IMR-90 (cell line): ENCODE results near the gene PRKCA. TPM values are rescaled to one million over a fixed set of nuclear protein-coding genes. Genes with fewer than 3 reads are reported as not detected.

Source experiments
- ATAC-seq: fragments of 200-7000 bp; cut with Tn5 transposase; 2 replicates; pipeline ENCODE4 v1.9.1; 2020; ENCODE audit warnings: low read depth, mild to moderate bottlenecking, moderate library complexity
- BruUV-seq: library from RNA; stranded (reverse); fragments of 400-500 nt; replicated peaks from 2 replicates; lab custom pipeline; 2021; lab: Mats Ljungman, UMichigan
- CTCF ChIA-PET: fragments of 300-600 bp; formaldehyde crosslinking; extraction: SDS; loops from one replicate; lab custom pipeline; 2021; ENCODE audit warnings: antibody characterized with exemption; lab: Yijun Ruan, JAX
- POLR2A ChIA-PET: fragments of 300-600 bp; sonication (Branson Sonifier 250); formaldehyde crosslinking; loops from one replicate; lab custom pipeline; 2022; ENCODE audit warnings: antibody characterized with exemption; ENCODE audit not compliant: unreplicated experiment; lab: Charles Lee
- DNase-seq: peaks from one replicate; pipeline ENCODE4 v3.0.0; 2013
- H2AFZ ChIP-seq: replicated peaks from 2 replicates; pipeline ENCODE3; 2013; ENCODE audit warnings: low read length, mild to moderate bottlenecking; ENCODE audit not compliant: poor library complexity
- H2AK5ac ChIP-seq: 2 replicates; pipeline ENCODE4 v1.6.1; 2013; ENCODE audit warnings: low read depth, low read length, inconsistent platforms
- H2AK9ac ChIP-seq: replicated peaks from 2 replicates; pipeline ENCODE3; 2013; ENCODE audit warnings: mild to moderate bottlenecking, low read depth, low read length, moderate library complexity; ENCODE audit not compliant: poor library complexity
- H2BK120ac ChIP-seq: 2 replicates; pipeline ENCODE4 v1.6.1; 2013; ENCODE audit warnings: low read depth, low read length, inconsistent platforms
- H2BK15ac ChIP-seq: 3 replicates; pipeline ENCODE4 v1.6.1; 2013; ENCODE audit warnings: low read depth, low read length, inconsistent platforms
- H2BK20ac ChIP-seq: 2 replicates; pipeline ENCODE4 v1.6.1; 2013; ENCODE audit warnings: low read depth, mild to moderate bottlenecking, inconsistent platforms, low read length, moderate library complexity
- H2BK5ac ChIP-seq: 2 replicates; pipeline ENCODE4 v1.6.1; 2013; ENCODE audit warnings: mild to moderate bottlenecking, low read depth, low read length, inconsistent platforms; ENCODE audit not compliant: poor library complexity, severe bottlenecking
- H3K14ac ChIP-seq: replicated peaks from 2 replicates; pipeline ENCODE4 v1.6.1; 2013; ENCODE audit warnings: low read depth, low read length, inconsistent platforms
- H3K18ac ChIP-seq: 2 replicates; pipeline ENCODE4 v1.6.1; 2013; ENCODE audit warnings: low read depth, low read length, control low read depth
- H3K23ac ChIP-seq: 2 replicates; pipeline ENCODE4 v1.6.1; 2013; ENCODE audit warnings: low read depth, low read length, inconsistent platforms
- H3K27ac ChIP-seq: 2 replicates; pipeline ENCODE4 v1.5.1; 2013; ENCODE audit warnings: mild to moderate bottlenecking, control low read depth, low read length; ENCODE audit not compliant: insufficient read depth
- H3K27me3 ChIP-seq: 2 replicates; pipeline ENCODE4 v1.6.1; 2013; ENCODE audit warnings: low read length; ENCODE audit not compliant: control insufficient read depth, insufficient read depth
- H3K36me3 ChIP-seq: 2 replicates; pipeline ENCODE4 v1.6.1; 2013; ENCODE audit warnings: low read length, mixed read lengths; ENCODE audit not compliant: control insufficient read depth, insufficient read depth
- H3K4ac ChIP-seq: 2 replicates; pipeline ENCODE4 v1.6.1; 2013; ENCODE audit warnings: low read depth, low read length, inconsistent platforms
- H3K4me1 ChIP-seq: 2 replicates; pipeline ENCODE4 v1.6.1; 2013; ENCODE audit warnings: low read length, mixed read lengths; ENCODE audit not compliant: control insufficient read depth, insufficient read depth
- H3K4me2 ChIP-seq: 2 replicates; pipeline ENCODE4 v1.6.1; 2013; ENCODE audit warnings: low read depth, mild to moderate bottlenecking, control low read depth, low read length, moderate library complexity
- H3K4me3 ChIP-seq: 2 replicates; pipeline ENCODE4 v1.5.1; 2013; ENCODE audit warnings: low read depth, mild to moderate bottlenecking, control low read depth, low read length, moderate library complexity; ENCODE audit not compliant: insufficient read depth
- H3K56ac ChIP-seq: 2 replicates; pipeline ENCODE4 v1.6.1; 2013; ENCODE audit warnings: low read length, inconsistent platforms; ENCODE audit not compliant: insufficient read depth; ENCODE audit errors: extremely low read depth
- H3K79me1 ChIP-seq, 2 experiments: 2 replicates each; pipeline ENCODE4 v1.6.1; 2013; ENCODE audit warnings: low read length in 2 of 2, inconsistent platforms in 1 of 2, low read depth in 1 of 2
- H3K9ac ChIP-seq: 2 replicates; pipeline ENCODE4 v1.6.1; 2013; ENCODE audit warnings: low read depth, low read length, control low read depth
- H3K9me1 ChIP-seq: 2 replicates; pipeline ENCODE4 v1.6.1; 2013; ENCODE audit warnings: low read length, inconsistent platforms; ENCODE audit not compliant: insufficient read depth
- H3K9me3 ChIP-seq: 2 replicates; pipeline ENCODE4 v1.6.1; 2013; ENCODE audit warnings: low read length; ENCODE audit not compliant: control insufficient read depth, insufficient read depth
- H4K20me1 ChIP-seq: 2 replicates; pipeline ENCODE4 v1.6.1; 2013; ENCODE audit warnings: low read length, inconsistent platforms; ENCODE audit not compliant: insufficient read depth
- H4K5ac ChIP-seq: 2 replicates; pipeline ENCODE4 v1.6.1; 2013; ENCODE audit warnings: mild to moderate bottlenecking, low read depth, low read length, control low read depth
- H4K8ac ChIP-seq, 2 experiments: 2 replicates each; pipeline ENCODE4 v1.6.1; 2013; ENCODE audit warnings: low read depth in 2 of 2, low read length in 2 of 2, control low read depth in 1 of 2, inconsistent platforms in 1 of 2
- H4K91ac ChIP-seq: 2 replicates; pipeline ENCODE4 v1.6.1; 2013; ENCODE audit warnings: low read depth, low read length, inconsistent platforms; ENCODE audit not compliant: insufficient read depth
- BHLHE40 ChIP-seq: fragments of 150-350 bp; IDR thresholded peaks from 2 replicates; pipeline ENCODE4 v1.6.1; 2016; ENCODE audit warnings: mild to moderate bottlenecking, low read depth, low read length
- NFE2L2 ChIP-seq: fragments of 150-350 bp; IDR thresholded peaks from 2 replicates; pipeline ENCODE4 v1.6.1; 2016; ENCODE audit warnings: low read depth, mild to moderate bottlenecking, low read length
- POLR2A ChIP-seq: IDR thresholded peaks from 2 replicates; pipeline ENCODE4 v1.6.1; 2012; ENCODE audit warnings: mild to moderate bottlenecking, low read depth, low read length
- RAD21 ChIP-seq: IDR thresholded peaks from 2 replicates; pipeline ENCODE4 v1.6.1; 2012; ENCODE audit warnings: low read length, improper control_type of control experiment
- RCOR1 ChIP-seq: IDR thresholded peaks from 2 replicates; pipeline ENCODE4 v1.6.1; 2012; ENCODE audit warnings: mild to moderate bottlenecking, low read length, improper control_type of control experiment; ENCODE audit not compliant: insufficient replicate concordance
- SMC3 ChIP-seq: fragments of 150-350 bp; IDR thresholded peaks from 2 replicates; pipeline ENCODE4 v1.6.1; 2016; ENCODE audit warnings: low read depth, mild to moderate bottlenecking, antibody characterized with exemption, low read length, moderate library complexity
- USF2 ChIP-seq: fragments of 150-350 bp; IDR thresholded peaks from 2 replicates; pipeline ENCODE4 v1.6.1; 2017; ENCODE audit warnings: mild to moderate bottlenecking, antibody characterized with exemption, low read length, low read depth
- WGBS, 2 experiments: methylation state at CpG; one replicate each; pipeline versions ENCODE4 v1.1.5 to v1.1.7; 2013; ENCODE audit warnings: missing lambda C conversion rate in 2 of 2; ENCODE audit not compliant: insufficient read length in 1 of 2; ENCODE audit errors: extremely low coverage in 2 of 2; 5-methylcytosine and 5-hydroxymethylcytosine counted together
- dilution Hi-C: fragments of 300-500 bp; cut with HindIII; formaldehyde crosslinking; loops from one replicate; pipeline ENCODE4 v1.14.3; 2018; ENCODE audit warnings: low sequenced_read_pairs; ENCODE audit not compliant: unreplicated experiment
- in situ Hi-C: fragments of 300-500 bp; cut with MboI; formaldehyde crosslinking; loops from 3 replicates; pipeline ENCODE4 v1.14.3; 2019; ENCODE audit warnings: low sequenced_read_pairs, inconsistent platforms, mixed read lengths
- intact Hi-C: fragments of 100-400 bp; cut with micrococcal nuclease; formaldehyde crosslinking; loops from 2 replicates; pipeline ENCODE4 v1.10.0; 2022
- polyA plus RNA-seq, 3 experiments: library from polyadenylated mRNA; depleted of rRNA; stranded (reverse); fragments of >200 nt; gene quantifications; 2 replicates each; pipeline ENCODE4 v1.2.3, GENCODE V29; 2012; ENCODE audit warnings: low replicate concordance in 1 of 3
- total RNA-seq: library from RNA; depleted of rRNA; stranded (reverse); fragments of >200 nt; gene quantifications from 2 replicates; pipeline ENCODE4 v1.2.3, GENCODE V29; 2012

The PRKCA gene
- total and polyA plus RNA-seq, 2 of the 4 experiments (the other 2 are of a cell fraction), result 31.0 to 46.0 TPM

GRCh38 chr17:66571745-66572144 lies 269.3 kb downstream of the PRKCA start:
- H3K4me1 ChIP-seq, result peaks cover 15% of the 10 kb centered on the region
- ATAC-seq (no peak), DNase-seq (no peak)
- peak overlapping the region; percentile 80; the same call in 1 of the 2 replicates for H2AK5ac ChIP-seq
- no peak overlapping the region for H3K27ac ChIP-seq
- peak overlapping the region; percentile 74 for H3K4ac ChIP-seq
- H3K27me3 ChIP-seq, result no peaks in the 10 kb centered on the region
- ChIA-PET CTCF (interaction anchor here (0.6 kb wide), 1 partner anchor 229 kb away, joined by 3 read pairs; no protein-coding TSS in a partner anchor), POLR2A (no interaction called here)
- intact Hi-C loops (no loop called here), dilution Hi-C loops (no loop called here), in situ Hi-C loops (no loop called here)
- H3K36me3 ChIP-seq, result no peaks in the 10 kb centered on the region
- no peak overlapping the region for H2AK9ac ChIP-seq
- no peak overlapping the region for H2BK5ac ChIP-seq
- no peaks in the 10 kb centered on the region for H3K9me3 ChIP-seq
- H3K14ac ChIP-seq, result peak overlapping the region; percentile 69; the same call in 1 of the 2 replicates
- H3K4me2 ChIP-seq, result no peak overlapping the region
- H4K20me1 ChIP-seq, result peaks cover 8% of the 10 kb centered on the region; the same call in 1 of the 2 replicates
- no peak overlapping the region for H4K91ac ChIP-seq
- peak overlapping the region; percentile 61 for H2BK20ac ChIP-seq
- H3K18ac ChIP-seq, result peak overlapping the region; percentile 76
- peaks cover 25 to 63% of the 10 kb centered on the region in 2 experiments for H3K79me1 ChIP-seq
- TF ChIP-seq POLR2A, result no peak
- TF ChIP-seq RCOR1, result no peak
- TF ChIP-seq BHLHE40, result no peak
- no peak for TF ChIP-seq NFE2L2
- TF ChIP-seq RAD21, result no peak
- no peak for TF ChIP-seq USF2
- no peak for TF ChIP-seq SMC3
- WGBS, 2 experiments, result 91% methylated on average over 4 of the region's 8 CpGs; no CpG with 5 or more reads in 1 of the 2 experiments
- H2BK120ac ChIP-seq, result no peak overlapping the region
- H3K9me1 ChIP-seq, result peaks cover 7% of the 10 kb centered on the region; the same call in 1 of the 2 replicates
- H3K56ac ChIP-seq, result no peak overlapping the region
- no peak overlapping the region for H4K8ac ChIP-seq
- 0 out of 2 replicates have a peak overlapping the region, but pooled peaks have one; percentile 53 for H4K5ac ChIP-seq
- H2AFZ ChIP-seq, result no peak overlapping the region
- H3K23ac ChIP-seq, result peak overlapping the region; percentile 35; the same call in 1 of the 2 replicates
- BruUV-seq, result no TSS peak
- H3K9ac ChIP-seq, result no peak overlapping the region
- H3K4me3 ChIP-seq, result no peak overlapping the region
- 0 out of 3 replicates have a peak overlapping the region, but pooled peaks have one; percentile 4 for H2BK15ac ChIP-seq
